ENCODE results near the gene CSPG5.

The CSPG5 gene

GRCh38 chr3:47588053-47588452 is 9.4 kb upstream of the CSPG5 start:
- DNase-seq (ENCODE audit: low read depth): no peak

DNA sequence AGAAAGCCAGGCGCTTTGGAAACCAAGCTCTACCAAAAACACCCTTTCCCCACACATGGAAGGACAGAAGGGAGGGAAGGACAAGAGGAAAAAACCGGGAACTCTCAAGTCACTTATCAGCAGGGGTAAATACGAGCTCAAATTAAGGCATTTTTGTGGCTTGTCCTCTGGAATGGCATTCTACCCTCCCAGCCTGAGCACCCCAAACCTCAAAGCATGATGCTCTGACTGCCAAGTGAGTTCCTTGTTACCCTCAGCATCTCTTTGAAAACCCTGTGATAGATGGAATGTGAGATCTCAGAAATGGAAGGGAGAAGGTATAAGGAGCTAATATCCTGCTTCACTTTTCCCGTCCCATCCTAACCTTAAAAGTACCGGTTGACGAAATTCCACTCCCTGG is 8.1 kb upstream of the CSPG5 start:
- no peak for DNase-seq (ENCODE audit: low read depth)

DNA sequence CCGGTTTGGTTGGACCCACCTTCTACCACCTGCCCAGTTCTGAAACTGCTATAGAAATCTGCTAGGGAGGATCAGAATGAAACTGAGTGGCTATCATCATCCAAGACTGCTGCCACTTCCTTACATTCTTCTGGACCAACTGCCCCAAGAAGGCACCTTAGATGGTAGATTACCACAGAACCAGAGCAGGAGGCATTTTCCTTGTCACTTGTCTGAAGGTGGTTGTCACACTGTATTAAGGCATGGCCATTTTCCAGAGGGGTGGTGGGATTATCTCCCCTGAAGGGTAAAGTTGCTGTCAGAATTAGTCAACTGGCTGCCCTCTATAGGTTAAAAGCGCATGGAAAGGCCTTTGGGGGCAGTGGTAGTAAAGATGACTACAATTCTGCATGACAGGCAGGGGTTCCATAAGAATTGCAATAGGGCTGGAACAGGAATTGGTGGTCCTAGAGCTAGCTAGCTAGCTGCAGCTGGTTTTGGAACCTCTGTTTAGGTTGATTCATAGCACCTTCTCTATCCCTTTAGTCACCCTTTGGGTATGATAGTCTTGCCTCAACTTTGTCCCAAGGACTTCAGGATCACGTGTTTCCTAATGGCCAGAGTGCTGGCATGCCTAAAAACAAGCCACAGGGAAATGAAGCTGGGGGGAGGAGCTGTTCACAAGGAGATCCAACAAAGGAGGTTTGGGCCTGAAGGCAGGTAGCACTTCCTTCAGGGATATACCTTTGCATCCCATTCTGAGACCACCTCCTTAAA is 4.8 kb upstream of the CSPG5 start:
- DNase-seq (ENCODE audit: low read depth): no peak

DNA sequence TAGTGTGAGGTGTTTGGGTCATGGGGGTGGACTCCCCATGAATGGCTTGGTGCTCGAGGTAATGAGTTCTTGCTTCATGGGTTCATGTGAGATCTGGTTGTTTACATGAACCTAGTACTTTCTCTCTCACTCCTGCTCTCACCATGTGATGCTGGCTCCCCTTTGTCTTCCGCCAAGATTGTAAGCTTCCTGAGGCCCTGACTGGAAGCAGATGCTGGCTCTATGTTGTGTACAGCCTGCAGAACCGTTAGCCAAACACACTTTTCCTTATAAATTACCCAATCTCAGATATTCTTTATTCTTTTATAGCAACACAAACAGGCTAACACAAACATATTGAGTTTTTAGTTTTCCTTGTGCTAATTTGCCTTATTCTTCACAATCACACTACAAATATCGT is 3.2 kb upstream of the CSPG5 start:
- no peak for DNase-seq (ENCODE audit: low read depth)

- no peak for DNase-seq (ENCODE audit: low read depth)
Measured at GRCh38 chr3:47581422-47581821, 2.8 kb upstream of the CSPG5 start.

- no peak for DNase-seq (ENCODE audit: low read depth)
Measured at GRCh38 chr3:47580481-47580880, 1.8 kb upstream of the CSPG5 start.

- no peak for DNase-seq (ENCODE audit: low read depth)
Measured at GRCh38 chr3:47579875-47580274, 1.2 kb upstream of the CSPG5 start.

DNA sequence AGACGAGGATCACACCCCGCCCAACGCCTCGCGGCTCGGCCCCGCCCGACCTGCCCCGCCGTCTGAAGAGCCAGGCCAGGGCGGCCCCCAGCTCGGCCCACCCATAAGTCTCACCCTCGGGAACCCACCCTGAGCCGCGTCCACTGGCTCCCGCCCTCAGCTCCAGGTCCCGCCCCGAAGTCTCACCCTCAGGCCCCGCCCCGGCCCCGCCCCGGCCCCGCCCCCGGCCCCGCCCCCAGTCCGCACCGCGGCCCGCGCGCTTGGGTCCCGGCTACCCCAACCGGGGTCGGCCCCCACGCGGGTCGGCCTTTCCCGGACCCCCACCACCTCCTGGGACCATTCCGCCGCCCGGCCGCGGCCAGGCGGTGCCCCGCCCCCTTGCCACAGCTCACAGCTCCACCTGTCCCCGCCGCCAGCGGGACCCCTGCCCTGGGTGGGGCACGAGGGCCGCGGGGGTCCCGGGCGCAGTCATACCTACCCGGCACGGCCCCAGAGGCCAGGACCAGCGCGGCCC is 489 bp downstream of the CSPG5 start:
- DNase-seq (ENCODE audit: low read depth): peak; percentile 27

DNA sequence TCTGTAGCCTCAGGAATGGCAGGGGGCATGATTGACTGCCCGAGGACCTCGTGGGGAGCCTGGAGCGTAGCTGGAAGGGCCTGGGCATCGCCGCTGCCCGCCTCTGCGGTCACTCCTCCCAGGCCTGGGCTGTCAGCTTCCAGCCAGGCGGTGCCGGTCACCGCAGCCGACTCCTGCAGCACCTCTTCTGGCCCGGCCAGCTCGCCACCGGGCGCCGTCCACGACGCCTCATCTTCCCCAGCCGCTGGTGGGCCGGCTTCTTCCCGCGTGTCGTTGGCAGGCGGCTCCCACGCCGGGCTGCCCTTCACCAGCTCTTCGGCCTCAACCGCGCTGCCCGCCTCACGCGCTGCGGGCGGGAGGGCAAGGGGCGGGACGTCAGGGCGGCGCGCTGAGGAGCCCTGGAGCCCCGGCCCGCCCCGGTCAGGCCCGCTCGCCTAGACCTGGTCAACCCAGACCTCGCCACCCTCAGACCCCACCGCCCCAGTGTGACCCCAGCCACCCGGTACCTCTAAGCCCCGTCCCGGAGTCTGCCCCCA is 1.0 kb downstream of the CSPG5 start:
- no peak for DNase-seq (ENCODE audit: low read depth)

DNA sequence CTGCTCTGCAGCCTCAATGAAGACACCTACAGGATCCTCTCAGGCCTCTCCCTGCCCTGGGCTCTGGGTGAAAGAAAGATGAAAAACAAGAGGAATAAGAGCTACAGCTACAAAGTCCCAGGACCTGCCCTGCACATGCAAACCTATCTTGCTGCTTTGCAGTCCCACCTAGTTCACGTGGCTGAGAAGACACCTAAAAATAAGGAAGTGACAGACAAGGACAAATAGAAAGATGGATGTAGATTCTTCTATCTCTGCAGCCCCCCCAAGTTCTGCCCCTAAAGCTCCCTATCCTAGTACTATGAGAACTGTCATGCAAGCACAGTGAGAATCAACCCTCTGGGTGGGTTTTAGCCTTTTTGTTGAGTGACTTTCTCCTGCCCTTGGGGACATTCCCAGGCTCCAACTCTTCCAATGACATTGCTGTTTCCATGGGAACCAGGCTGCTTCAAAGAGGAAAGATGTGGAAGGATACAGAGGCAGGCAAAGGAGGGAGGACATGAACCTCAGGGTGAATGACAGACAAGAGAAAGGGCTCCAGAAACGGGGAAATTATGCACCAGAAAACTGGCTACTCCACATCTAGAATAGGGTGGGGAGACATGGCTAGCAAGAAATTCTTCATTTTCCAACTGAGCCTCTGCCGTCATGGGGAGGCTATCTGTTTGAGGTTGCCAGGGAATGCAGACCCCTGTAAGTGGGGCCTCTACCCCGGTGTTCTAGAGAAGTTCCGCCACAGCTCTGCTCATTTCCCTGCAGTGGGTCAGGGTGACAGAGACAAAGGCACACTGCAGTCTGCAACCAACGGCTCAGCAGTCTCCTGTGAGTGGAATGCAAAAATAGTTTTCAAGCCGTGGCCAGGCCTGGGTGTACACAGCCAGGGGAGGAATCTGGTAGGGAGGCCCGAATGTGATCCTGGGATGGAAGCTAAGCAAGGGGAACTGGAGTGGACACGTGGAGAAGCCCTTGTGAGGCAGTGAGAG is 5.2 kb downstream of the CSPG5 start:
- DNase-seq (ENCODE audit: low read depth): no peak

GRCh38 chr3:47571391-47572175 is 7.1 kb downstream of the CSPG5 start:
- no peak for DNase-seq (ENCODE audit: low read depth)

GRCh38 chr3:47568901-47569300 is 9.8 kb downstream of the CSPG5 start:
- DNase-seq (ENCODE audit: low read depth): no peak

DNA sequence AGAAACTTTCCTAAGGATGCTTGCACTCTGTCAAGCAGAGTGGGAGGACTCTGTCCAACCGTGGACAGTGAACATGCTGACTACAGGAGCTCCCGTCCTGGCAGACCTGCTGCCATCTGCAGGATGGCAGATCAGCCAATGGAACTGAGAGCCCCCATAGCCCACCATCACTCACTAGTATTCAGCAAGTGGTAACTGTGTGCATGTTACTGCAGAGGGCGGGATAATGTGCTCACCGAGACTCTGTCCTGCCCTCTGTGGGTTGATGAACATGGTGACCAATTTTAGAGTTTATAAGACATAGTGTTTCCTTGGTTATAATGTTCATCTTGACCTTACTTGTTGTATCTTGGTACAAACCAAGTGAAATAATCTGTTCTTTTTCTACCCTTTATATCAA is 11.5 kb downstream of the CSPG5 start:
- DNase-seq (ENCODE audit: low read depth): no peak

- DNase-seq (ENCODE audit: low read depth): no peak
Measured at GRCh38 chr3:47566667-47567066, 12.0 kb downstream of the CSPG5 start.

GRCh38 chr3:47565734-47566550 is 12.7 kb downstream of the CSPG5 start:
- DNase-seq (ENCODE audit: low read depth): no peak

DNA sequence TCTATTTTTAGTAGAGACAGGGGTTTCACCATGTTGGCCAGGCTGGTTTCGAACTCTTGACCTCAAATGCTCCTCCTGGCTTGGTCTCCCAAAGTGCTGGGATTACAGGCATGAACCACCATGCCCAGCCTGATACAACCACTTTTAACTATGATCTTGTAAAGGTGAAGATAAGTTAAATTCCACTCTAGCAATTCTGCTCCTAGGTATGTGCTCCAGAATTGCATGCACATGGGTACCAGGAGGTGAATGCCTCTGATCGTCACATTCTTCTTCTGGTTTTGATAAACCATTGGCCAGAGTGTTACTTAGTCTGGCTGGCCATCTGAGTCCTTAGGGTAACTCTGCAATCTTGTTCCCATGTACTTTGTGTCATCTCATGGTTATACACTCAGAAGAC is 22.3 kb downstream of the CSPG5 start:
- DNase-seq (ENCODE audit: low read depth): no peak

DNA sequence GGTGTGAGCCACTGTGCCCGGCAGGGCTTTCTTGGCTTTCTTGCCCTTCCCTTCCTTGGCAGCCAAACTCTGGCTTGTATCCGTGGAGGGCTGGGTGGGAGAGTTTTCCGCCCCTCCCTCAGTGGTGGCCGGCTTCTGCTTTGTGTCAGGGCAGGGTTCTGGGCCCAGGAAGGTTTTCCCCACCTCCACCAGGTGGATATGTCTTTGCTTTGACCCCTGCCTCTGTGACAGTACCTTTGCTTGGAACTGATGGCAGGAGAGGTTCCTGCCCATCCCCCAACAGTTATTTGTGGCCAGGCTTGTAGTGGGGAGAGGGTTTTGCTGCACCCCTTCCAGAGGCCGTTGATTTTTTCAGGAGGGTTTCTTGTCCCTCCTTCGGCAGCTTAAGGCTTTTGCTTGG is 24.3 kb downstream of the CSPG5 start:
- DNase-seq (ENCODE audit: low read depth): no peak

GRCh38 chr3:47553407-47553806 is 25.3 kb downstream of the CSPG5 start:
- DNase-seq (ENCODE audit: low read depth): no peak

- DNase-seq (ENCODE audit: low read depth): no peak
Measured at GRCh38 chr3:47542471-47543173, 36.0 kb downstream of the CSPG5 start.

GRCh38 chr3:47541583-47542108 is 37.0 kb downstream of the CSPG5 start:
- no peak for DNase-seq (ENCODE audit: low read depth)

Measured in activated T-helper 1 cell treated with Interleukin-2 at 50 U/mL for 16 hours (primary cell).